OCI-M1 (cell line): ENCODE measurements around the gene INPP5D.
"Not testable (repeated sequence)": the region's sequence is repeated elsewhere in the genome, so short reads cannot be mapped to it uniquely, and the experiment has no call there.

Experiments used
- DNase-seq: peaks from one replicate; lab custom pipeline; 2025; lab: John Stamatoyannopoulos, UW

Gene INPP5D

DNA sequence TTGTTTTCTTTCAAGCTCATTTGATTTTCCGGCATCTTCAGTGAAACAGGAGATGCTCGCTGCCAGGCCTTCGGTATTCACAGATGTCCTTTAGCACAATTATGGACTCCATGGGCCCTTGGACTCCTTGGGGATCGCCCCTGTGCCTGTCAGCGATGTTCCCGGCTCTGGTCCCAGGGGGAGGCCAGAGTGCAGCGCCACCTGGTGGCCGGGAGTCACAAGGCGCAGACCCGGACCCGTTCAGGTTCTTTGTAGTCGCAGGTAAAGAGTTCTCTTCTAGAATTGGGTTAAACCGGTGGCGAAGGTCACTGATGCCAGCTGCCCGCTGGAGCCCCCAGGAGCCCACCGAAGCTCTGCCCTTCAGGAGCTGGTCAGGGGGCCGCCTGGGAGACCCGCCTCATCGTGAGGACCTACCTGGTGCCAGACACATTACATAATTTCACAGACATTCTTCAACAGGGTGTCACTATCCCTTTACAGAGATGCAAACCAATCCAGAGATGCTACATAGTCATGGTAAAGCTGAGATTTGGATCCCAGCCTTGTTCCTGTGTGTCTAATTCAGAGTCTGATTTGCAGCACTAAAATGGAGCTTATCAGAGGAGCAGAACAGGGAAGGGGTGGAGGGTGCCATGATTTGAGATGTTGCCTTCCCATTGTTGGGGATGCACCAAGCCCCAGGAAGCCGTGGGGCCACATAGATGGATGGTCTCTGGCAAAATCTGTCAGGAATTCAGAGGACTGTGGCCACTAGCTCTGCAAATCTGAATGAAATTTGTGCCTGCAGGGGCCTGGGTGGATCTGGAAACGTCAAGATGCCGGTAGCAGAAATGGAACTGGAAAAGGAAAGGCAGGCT lies 6.0 kb upstream of the INPP5D start:
- peak; percentile 81 for DNase-seq

DNA sequence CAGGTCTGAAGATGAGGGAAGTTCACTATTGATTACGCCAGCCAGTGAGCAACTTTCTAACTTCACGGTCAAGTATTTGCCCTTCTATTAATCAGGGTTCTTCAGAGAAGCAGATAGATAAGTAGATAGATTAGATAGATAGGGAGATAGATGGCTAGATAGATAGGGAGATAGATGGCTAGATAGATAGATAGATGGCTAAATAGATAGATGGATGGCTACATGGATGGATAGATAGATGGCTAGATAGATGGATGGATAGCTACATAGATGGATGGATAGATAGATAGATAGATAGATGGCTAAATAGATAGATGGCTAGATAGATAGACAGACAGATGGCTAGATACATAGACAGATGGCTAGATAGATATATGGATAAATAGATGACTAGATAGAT lies 4.8 kb upstream of the INPP5D start:
- no peak for DNase-seq

DNA sequence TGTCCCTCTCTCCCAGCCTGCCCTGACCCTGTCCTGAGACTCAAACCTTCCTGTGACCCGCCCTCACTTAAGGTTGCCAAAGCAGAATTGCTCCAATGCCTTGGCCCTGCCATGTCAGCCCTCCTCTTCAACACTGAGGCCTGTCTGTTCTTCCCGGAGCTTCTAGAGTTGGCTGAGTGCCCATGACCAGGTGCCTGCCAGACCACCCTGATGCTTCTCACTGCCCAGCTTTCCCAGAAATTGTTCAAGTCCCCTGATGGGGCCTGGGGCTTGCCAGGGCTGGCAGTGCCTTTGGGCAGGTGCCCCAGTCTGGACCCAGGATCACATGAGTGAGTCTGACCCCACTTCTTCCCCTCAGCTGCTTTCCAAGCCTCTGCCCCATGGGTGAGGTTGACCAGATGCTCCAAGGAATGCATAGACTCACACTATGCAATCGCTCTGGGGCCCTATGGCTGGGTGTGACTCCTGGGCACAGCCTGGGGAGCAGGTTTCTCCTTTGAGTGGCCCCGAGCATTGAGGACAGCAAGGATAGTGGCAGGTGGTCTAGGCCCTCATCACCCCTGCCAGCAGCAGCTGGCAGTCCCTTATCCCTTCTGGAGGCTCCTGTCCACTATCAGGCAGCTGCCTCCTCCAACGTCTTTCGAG lies 3.1 kb upstream of the INPP5D start:
- no peak for DNase-seq

DNA sequence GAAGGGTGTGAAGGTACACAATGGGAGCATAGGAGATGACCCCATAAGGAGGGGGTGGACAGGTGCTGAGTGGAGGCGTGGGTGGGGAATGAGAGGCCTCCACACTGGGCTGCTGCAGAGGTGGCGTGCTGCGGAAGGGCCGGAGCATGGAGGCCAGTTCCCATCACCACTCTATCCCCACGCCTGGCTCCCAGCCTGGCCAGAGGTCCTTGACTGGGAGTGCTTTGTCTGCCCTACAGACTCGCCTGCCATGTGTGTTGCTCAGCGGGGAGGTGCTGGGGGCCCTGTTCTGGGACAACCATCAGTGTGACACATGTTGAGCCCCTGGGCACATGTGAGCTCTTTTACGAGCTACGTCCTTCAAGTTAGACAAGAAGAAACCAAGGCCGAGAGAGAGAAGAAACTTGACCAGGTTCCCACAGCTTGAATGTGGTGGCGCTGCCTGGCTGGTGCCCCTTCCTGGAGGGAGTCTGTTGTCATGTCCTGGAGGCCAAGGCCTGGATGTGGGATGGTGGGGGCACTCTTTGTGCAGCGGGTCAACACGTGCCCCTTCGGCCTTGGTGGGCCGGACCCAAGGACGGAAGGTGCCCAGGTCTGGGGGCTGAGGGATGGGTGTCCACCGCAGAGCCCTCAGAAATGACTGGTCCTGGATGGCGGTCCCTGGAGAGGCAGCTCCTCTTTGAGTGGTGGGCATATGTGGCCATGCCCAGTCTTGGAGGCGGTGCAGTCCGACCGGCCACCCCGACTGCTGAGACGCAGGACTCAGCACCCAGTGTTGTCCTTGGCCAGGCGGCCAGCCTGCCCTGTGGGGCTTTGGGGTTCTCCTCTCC lies 1.2 kb upstream of the INPP5D start:
- DNase-seq, result no peak

DNA sequence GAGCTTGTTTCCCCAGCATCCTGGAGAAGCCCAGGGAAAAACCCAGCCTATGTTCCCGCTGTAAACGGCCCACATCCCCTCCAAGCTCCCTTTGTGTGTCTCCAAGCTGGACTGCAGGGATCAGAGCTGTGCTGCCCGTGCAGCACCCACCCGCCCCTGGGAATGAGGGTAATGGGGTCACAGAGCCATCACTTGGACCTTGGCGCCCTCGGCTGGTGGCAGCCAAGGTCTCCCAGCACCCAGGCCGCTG lies 670 bp upstream of the INPP5D start:
- DNase-seq, result no peak

DNA sequence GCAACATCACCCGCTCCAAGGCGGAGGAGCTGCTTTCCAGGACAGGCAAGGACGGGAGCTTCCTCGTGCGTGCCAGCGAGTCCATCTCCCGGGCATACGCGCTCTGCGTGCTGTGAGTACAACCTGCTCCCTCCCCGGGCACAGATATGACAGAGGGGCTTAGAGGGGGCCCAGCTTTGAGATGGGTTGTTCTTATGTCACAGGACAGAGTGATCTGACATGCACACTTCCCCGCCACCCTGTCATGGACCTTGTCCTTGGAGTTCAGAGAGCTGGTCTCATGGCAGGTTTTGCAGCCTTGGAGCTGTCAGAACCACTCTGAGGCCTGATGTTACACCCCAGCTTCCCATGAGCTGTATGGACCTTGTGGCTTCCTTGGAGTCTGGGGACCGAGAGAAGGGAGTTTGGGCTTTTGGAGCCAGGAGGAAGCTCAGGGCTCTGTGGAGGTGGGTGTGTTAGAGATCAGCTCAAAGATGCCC lies 398 bp downstream of the INPP5D start:
- no peak for DNase-seq

DNA sequence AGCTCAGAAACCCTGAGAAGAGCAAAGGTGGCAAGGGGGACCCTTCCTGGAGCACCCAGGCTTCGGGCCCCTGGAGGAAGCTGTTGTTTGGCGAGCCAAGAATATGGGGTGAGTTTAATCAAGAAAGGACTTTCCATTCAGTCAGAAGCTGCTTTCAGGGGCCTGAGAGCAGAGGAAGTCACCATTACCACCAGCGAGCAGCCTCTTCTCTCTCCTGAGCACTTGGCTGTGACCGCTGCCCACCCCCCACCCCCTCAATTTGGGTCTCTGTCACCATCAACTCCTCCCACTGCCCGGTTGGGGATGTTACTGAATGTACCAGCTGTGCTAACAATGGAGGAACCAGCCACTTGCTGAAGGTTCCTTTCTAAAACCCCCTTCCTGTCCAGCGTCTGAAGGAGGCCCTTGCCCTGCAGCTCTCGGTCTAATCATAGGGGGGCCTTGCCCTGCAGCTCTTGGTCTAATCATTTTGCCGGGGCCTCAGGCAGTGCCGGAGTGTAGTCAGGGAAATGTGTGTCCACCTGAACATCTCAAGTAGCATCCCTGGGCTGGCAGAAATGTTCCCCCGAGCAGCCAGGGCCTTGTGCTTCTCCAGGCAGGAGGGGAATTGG lies 943 bp downstream of the INPP5D start:
- peak; percentile 30 for DNase-seq

DNA sequence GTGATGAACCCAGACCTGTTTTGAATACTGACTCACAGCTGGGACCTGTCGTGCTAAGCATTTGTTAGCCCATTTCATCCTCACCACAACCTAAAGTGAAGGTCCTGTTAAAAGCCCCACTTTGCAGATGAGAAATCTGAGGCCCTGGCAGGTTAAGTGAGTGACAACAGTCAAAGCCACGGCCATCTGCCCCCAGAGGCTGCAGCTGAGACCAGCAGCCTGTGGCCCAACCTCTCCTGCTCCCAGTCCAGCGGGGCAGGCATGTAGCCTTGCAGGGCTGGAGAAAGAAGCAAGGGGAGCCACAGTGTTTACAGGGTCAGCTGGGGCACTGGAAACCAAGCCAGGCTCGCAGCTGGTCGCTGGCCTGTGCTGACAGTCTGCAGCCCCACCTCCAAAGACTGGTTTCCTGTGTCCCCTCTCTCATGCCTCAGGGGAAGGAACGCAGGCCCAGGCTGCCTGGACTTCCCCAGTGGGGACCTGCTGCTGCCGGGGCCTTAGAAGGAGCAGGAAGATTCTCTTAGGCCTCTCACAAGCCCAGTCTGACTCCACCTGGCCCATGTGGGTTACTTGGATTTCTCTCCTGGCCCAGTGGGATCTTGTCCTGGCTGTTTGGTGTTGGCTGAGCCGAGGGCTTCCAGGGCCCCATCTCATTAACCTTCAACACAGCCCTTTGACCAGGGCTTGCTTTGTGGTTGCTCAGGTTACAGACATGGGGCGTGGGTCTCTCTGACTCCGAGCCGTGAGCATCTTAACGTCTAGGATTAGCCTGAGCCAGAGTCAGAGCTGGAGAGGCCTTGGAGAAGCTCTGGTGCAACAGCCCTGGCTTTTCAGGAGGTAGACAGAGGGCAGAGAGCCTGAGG lies 1.7 kb downstream of the INPP5D start:
- DNase-seq, result peak; percentile 66

DNA sequence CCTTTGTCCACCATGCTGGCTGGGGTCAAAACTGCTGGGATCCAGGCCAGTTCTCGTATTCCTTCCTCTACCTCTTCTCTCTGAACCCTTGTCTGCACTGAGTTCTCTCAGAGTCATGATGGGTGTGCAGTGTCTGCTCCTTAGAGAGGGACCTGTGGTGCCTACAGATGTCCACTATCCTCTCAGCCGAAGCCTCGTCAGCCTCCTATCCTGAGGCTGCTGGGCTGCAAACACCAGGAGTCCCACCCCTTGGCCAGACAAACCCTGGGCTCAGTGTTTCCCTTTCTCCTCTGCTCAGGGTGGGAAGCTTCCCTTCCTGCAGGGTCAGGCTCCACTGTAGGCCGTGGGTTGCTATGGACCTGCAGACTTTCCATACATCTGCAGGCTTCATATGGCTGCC lies 2.3 kb downstream of the INPP5D start:
- DNase-seq, result no peak

DNA sequence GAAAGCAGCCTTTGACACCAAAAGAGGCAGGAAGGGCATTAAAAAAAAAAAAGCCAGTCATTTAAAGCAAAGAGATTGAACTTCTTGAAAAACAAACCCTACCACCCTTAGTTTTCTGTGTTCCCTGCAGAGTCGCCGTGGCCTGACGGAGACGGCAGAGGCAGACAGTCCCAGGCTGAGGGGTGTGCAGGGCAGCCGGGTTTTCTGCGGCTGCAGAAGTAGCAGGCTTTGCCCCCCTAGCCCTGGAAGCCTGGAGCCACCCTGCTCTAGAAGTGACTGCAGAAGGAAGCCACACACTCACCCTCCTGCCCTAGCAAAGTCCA lies 2.8 kb downstream of the INPP5D start:
- DNase-seq, result no peak

DNA sequence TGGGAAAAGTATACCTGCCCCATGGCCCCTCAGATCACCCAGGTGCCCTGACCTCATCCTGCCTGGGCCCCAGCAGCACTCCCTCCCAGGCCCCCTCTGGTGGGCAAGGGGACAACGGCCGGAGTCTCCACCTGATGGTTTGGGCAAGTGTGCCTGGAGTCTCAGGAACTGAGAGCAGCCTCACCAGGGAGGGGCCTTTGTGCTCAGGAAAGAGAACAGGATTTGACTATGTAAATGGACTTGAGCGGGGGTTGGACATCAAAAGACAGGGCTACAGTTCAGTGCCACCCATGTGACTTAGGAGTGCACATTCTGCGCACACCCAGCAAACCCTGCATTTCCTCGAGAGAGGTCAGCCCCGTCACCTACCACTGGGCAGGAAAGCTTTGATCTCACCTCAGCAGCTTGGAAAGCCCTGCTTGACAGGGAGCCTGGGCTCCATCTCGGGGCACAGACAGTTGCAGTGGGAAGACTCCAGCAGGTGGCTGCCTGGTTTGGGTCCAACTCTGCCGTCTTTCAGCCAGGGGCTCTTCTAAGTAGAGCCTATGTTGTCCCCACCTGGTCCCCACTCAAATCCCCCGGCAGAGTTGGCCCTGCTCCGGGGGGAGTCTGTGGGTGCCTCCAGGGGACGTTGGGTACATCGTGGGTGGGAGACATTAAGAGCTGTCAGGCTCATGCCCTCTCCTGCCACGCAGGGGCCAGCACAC lies 3.3 kb downstream of the INPP5D start:
- DNase-seq, result no peak

DNA sequence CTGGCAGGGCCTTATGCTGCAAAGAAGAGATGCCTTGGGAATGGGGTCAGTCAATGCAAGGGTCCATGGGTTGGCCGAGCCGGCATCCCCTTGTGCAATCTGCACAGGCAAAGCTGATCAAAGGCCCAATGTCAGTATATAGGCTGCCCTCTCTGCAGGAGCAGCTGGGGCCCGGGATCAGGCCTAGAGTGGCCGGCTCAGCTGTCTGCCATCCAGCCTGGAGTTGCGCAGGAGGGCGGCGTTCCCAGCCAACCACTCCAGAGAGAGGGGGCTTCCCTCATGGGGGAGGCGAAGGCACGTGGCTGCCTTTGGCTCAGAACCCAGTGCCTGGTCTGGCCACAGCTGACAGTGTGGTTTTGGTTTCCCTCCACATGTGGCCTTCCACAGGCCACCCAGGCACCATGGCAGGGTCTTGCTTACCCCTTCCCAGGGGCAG lies 3.9 kb downstream of the INPP5D start:
- DNase-seq, result no peak

DNA sequence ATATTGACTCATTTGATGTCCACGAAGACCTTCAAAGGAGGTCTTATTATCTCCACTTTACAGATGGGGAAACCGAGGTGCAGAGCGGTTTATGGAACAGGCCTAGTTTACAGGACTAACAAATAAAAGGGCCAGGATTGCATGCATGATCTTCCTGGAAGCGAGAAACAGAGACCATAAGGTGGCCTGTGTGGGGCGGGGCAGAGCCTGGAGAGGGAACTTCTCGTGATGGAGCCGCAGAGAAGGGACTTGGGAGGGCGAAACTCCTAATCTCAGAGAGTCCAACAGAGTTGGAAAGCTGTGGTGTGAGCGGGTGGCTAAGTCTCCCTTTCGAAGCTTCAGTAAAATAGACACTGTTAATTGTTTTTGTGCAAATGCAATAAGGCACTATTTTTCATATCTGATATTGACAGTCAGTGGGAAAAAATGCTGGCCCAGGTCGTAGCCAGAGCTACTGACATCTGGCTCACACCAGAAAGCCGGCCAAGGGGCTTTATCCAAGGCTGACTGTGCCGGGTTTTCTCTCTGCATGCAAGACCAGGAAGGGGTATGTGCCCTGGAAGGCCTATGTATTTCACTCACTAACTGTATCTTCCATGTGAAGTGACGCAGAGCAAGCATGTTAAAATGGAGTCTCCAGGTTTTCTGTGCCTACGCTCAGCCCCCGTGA lies 4.5 kb downstream of the INPP5D start:
- DNase-seq, result no peak

DNA sequence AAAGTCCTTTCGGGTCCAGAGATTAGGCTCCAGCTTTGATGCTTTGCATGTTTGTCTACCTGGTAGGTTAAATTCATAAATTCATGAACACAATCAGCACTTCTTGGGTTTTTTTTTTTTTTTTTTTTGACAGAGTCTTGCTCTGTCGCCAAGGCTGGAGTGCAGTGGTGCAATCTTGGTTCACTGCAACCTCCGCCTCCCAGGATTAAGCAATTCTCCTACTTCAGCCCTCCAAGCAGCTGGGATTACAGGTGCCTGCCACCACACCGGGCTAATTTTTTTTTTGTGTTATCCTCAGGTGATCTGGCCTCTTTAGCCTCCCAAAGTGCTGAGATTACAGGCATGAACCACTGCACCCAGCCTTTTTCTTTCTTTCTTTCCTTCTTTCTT lies 5.1 kb downstream of the INPP5D start:
- not testable (repeated sequence) for DNase-seq

DNA sequence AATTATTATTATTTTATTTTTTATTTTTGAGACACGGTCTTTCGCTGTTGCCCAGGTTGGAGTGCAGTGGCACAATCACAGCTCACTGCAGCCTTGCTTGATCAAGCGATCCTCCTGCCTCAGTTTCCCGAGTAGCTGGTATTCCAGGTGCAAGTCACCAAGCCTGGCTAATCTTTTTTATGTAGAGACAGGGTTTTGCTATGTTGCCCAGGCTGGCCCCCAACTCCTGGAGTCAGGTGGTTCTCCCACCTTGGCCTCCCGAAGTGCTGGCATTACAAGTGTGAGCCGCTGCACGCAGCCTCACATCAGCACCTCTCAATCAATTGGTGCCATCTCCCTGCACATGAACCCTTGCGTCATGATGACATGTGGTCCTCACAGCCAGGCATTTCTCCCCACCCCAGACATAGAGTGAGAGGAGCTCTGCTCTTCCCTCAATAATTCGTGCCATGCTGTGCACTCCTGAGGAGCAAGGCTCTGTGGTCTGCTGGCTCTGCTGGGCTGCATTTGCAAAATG lies 5.9 kb downstream of the INPP5D start:
- no peak for DNase-seq

DNA sequence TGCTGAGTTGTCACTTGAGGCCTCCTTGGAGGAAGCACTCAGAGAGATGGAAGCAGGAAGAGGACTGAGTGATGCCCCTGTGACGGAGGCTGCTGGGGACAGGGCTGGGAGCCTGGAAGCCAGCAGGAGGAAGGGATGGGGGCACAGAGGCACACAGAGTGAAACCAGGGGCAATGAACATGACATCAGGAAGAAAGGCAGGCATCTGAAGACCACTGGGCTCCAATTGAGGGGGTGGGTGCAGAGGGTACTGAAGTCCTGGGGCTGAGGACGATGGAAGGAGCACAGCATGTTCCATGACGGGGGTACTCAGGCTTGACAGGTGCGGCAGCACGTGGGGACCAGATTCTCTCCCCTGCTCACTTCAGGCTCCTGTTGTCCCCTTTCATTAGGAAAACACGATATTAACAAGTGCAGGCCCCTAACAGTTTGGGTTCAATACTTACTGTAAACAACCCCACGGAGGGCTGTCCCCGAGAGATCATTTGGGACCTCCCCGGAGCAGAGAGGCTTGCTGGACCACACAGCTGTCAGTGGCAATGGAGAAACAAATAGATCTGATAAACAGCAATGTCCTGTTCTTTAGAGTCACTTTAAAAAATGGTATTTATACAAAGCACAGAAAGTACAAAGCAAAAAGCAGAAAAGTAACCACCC lies 8.7 kb downstream of the INPP5D start:
- DNase-seq, result no peak

DNA sequence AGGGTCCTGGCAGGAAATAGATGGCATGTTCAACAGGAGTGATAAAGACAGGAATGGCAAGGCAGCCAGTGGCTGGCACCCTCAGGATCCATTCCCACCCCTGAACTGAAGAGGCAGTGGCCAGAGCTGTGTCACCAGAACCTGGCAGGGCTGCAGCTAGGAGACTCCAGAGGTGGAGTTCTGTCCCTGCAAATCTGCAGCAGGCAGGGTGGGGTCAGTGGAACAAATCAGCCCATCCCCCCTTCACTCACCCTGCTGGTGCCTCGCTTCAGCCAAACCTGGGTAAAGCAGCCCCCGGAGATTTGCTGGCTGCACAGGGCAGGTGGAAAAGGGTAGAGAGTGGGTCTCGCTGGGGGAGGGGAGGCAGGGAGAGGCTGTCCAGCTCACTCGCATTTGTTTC lies 12.7 kb downstream of the INPP5D start:
- DNase-seq, result no peak

DNA sequence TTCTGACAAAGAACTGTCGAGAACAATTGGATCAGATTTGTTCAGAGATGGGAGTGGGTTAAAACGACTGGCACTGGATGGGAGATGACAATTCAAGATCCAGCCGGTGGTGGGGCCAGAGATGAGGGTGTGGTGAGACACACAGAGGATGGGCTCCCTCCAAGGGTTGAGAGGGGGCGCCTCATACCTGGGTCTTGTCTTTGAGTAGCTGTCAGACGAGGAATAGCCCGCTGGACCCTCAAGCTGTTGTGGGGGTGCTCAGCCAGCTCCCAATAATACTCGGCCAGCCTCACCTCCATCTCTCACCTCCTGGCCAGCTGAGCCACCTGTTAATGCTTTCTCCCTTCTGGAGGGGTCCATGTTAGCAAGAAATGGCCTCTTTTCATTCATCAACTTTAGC lies 14.0 kb downstream of the INPP5D start:
- DNase-seq, result no peak

DNA sequence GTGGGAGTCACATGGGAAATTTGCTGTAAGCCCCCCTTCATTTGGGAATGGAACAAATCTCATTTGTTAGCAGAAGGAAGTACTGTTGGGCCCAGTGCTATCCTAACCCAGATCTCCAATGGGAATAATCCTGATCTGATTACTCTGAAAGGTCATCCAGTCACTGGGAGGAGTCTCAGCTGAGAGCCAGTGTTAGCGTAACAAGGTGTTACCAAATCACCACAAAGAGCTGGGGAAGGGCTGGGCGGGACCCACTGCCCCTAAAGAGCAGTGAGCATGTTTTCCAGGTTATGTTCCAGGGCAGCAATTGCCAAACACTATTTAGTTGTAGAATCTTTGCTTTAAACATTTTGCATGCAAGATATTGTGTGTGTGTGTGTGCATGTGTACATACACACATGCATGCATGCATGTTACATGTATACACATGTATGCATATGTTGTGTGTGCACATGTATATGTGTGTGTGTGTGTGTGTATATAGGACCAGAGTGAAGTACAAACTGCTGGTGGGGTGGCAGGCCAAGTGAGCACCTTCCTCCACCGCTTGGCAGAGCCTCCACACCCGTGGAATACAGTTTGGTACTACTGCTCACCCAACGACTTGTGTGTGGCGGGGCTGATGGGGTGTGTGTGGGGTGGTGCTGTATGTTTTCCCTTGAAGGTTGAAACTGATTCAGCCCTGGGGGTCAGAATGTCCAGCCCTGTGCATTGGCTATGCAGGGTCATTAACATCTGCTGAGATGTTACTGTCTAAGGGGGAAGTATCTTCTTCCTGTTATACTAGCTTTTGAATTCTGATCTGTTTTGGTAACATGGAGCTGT lies 15.2 kb downstream of the INPP5D start:
- DNase-seq, result no peak
